HEK293 (cell line): ENCODE measurements around the gene BICC1.

Experiments used
- CTCF ChIA-PET: fragments of 350-600 bp; formaldehyde crosslinking; extraction: SDS; loops from one replicate; lab custom pipeline; 2021; ENCODE audit warnings: antibody characterized with exemption; lab: Yijun Ruan, JAX
- POLR2A ChIA-PET: fragments of 300-600 bp; formaldehyde crosslinking; extraction: SDS; loops from one replicate; lab custom pipeline; 2020; ENCODE audit warnings: antibody characterized with exemption, inconsistent platforms; lab: Yijun Ruan, JAX
- H3K27ac ChIP-seq: fragments of 200-500 bp; sonication (Bioruptor generic); 2 replicates; pipeline ENCODE4 v1.5.1; 2014; ENCODE audit warnings: low read depth, low read length, control low read depth, inconsistent platforms; ENCODE audit errors: extremely low read depth
- H3K36me3 ChIP-seq, 2 experiments: fragments of 200-500 bp in 1 of 2; sonication (Bioruptor generic) in 1 of 2; 1 replicate in 1 of 2; 2 replicates in 1 of 2; pipeline ENCODE4 v1.5.1; 2014 to 2017; ENCODE audit warnings: inconsistent platforms in 2 of 2, low read length in 2 of 2; ENCODE audit not compliant: control insufficient read depth in 2 of 2, insufficient read depth in 1 of 2
- H3K4me1 ChIP-seq: fragments of 200-500 bp; sonication (Bioruptor generic); 2 replicates; pipeline ENCODE4 v1.5.1; 2014; ENCODE audit warnings: mild to moderate bottlenecking, low read length, inconsistent platforms; ENCODE audit not compliant: control insufficient read depth, insufficient read depth
- H3K4me3 ChIP-seq: 2 replicates; pipeline ENCODE4 v1.5.1; 2011; ENCODE audit warnings: low read depth, mild to moderate bottlenecking, control low read depth, low read length, moderate library complexity
- H3K9me3 ChIP-seq: fragments of 200-500 bp; sonication (Bioruptor generic); 2 replicates; pipeline ENCODE4 v1.5.1; 2014; ENCODE audit warnings: low read depth, low read length, inconsistent platforms; ENCODE audit not compliant: control insufficient read depth, insufficient read depth
- BCL11A ChIP-seq: fragments of 450-650 bp; formaldehyde crosslinking; IDR thresholded peaks from 2 replicates; pipeline ENCODE4 v1.5.1; 2016; ENCODE audit warnings: low read depth, missing biosample characterization, missing genetic modification characterization
- PRDM2 ChIP-seq: fragments of 450-650 bp; formaldehyde crosslinking; IDR thresholded peaks from 2 replicates; pipeline ENCODE4 v1.5.1; 2016; ENCODE audit warnings: missing biosample characterization, missing genetic modification characterization, borderline replicate concordance
- REST ChIP-seq: fragments of 450-650 bp; formaldehyde crosslinking; IDR thresholded peaks from 2 replicates; pipeline ENCODE4 v1.5.1; 2016; ENCODE audit warnings: missing biosample characterization, missing genetic modification characterization
- SALL2 ChIP-seq: fragments of 450-650 bp; formaldehyde crosslinking; IDR thresholded peaks from 2 replicates; pipeline ENCODE4 v1.5.0; 2017; ENCODE audit warnings: missing biosample characterization, mild to moderate bottlenecking, missing genetic modification characterization, borderline replicate concordance
- SCRT1 ChIP-seq: fragments of 450-650 bp; formaldehyde crosslinking; IDR thresholded peaks from 2 replicates; pipeline ENCODE4 v1.5.1; 2016; ENCODE audit warnings: missing biosample characterization, missing genetic modification characterization, borderline replicate concordance
- SETDB1 ChIP-seq: IDR thresholded peaks from one replicate; pipeline ENCODE4 v1.6.1; 2017; ENCODE audit warnings: mild to moderate bottlenecking, low read length, moderate library complexity, mixed read lengths; ENCODE audit not compliant: insufficient read length
- SP7 ChIP-seq: fragments of 450-650 bp; formaldehyde crosslinking; IDR thresholded peaks from 2 replicates; pipeline ENCODE4 v1.5.1; 2016; ENCODE audit warnings: missing biosample characterization, missing genetic modification characterization
- ZFP37 ChIP-seq: fragments of 450-650 bp; formaldehyde crosslinking; IDR thresholded peaks from 2 replicates; pipeline ENCODE4 v1.5.1; 2016; ENCODE audit warnings: missing biosample characterization, missing genetic modification characterization
- ZNF175 ChIP-seq: fragments of 450-650 bp; formaldehyde crosslinking; IDR thresholded peaks from 2 replicates; pipeline ENCODE4 v1.5.1; 2016; ENCODE audit warnings: missing biosample characterization, missing genetic modification characterization
- ZNF26 ChIP-seq: fragments of 450-650 bp; formaldehyde crosslinking; IDR thresholded peaks from 2 replicates; pipeline ENCODE4 v1.5.1; 2016; ENCODE audit warnings: missing biosample characterization, missing genetic modification characterization
- ZNF274 ChIP-seq, 2 experiments: fragments of 200-500 bp in 1 of 2; fragments of 450-650 bp in 1 of 2; sonication (Bioruptor generic) in 1 of 2; formaldehyde crosslinking in 1 of 2; IDR thresholded peaks; 2 replicates each; pipeline versions ENCODE4 v1.5.1 to v1.6.1; 2014 to 2016; ENCODE audit warnings: borderline replicate concordance in 1 of 2, inconsistent platforms in 1 of 2, low read length in 1 of 2, missing biosample characterization in 1 of 2, missing genetic modification characterization in 1 of 2
- ZNF48 ChIP-seq: fragments of 450-650 bp; formaldehyde crosslinking; IDR thresholded peaks from 2 replicates; pipeline ENCODE4 v1.5.1; 2016; ENCODE audit warnings: missing biosample characterization, missing genetic modification characterization
- ZNF558 ChIP-seq: fragments of 450-650 bp; formaldehyde crosslinking; IDR thresholded peaks from 2 replicates; pipeline ENCODE4 v1.5.1; 2016; ENCODE audit warnings: missing biosample characterization, missing genetic modification characterization
- ZNF654 ChIP-seq: fragments of 450-650 bp; formaldehyde crosslinking; IDR thresholded peaks from 2 replicates; pipeline ENCODE4 v1.5.1; 2016; ENCODE audit warnings: low read depth, missing biosample characterization, missing genetic modification characterization
- ZNF785 ChIP-seq: fragments of 450-650 bp; formaldehyde crosslinking; IDR thresholded peaks from 2 replicates; pipeline ENCODE4 v1.5.1; 2016; ENCODE audit warnings: missing biosample characterization, missing genetic modification characterization
- ZXDB ChIP-seq: fragments of 450-650 bp; formaldehyde crosslinking; IDR thresholded peaks from 2 replicates; pipeline ENCODE4 v1.5.1; 2016; ENCODE audit warnings: missing biosample characterization, missing genetic modification characterization

BICC1 gene

GRCh38 chr10:58529077-58529728 lies 16.5 kb downstream of the BICC1 start:
- Histone ChIP-seq H3K4me3 (no peak overlapping the region), H3K36me3 (no peaks in the 10 kb centered on the region), H3K27ac (no peak overlapping the region), H3K4me1 (no peaks in the 10 kb centered on the region), H3K9me3 (no peaks in the 10 kb centered on the region; the same call in 1 of the 2 replicates)
- POLR2A ChIA-PET, result no interaction called here
- TF ChIP-seq ZFP37 (no peak), ZNF558 (tag by site-specific recombination) (no peak), ZNF175 (tag by site-specific recombination) (no peak), ZXDB (no peak), ZNF274 (IDR thresholded peaks at IDR 0.05; ENCODE audit: low read length) (no peak), ZNF274 (tag by site-specific recombination; IDR thresholded peaks at IDR 0.05; ENCODE audit: borderline replicate concordance) (no peak), ZNF48 (no peak), REST (no peak)
- CTCF ChIA-PET, result interaction anchor here (0.6 to 6.3 kb wide), 9 partner anchors 11 to 654 kb away, joined by 3 to 51 read pairs (median 3); no protein-coding TSS in a partner anchor

GRCh38 chr10:58531084-58531695 lies 18.5 kb downstream of the BICC1 start:
- Histone ChIP-seq H3K36me3 (no peaks in the 10 kb centered on the region), H3K27ac (no peak overlapping the region), H3K4me1 (no peaks in the 10 kb centered on the region), H3K9me3 (no peaks in the 10 kb centered on the region; the same call in none of the 2 replicates), H3K4me3 (no peak overlapping the region)
- ChIA-PET POLR2A (interaction anchor here (1.4 kb wide), 1 partner anchor 17 kb away, joined by 3 read pairs; no protein-coding TSS in a partner anchor), CTCF (interaction anchor here (0.6 to 6.3 kb wide), 28 partner anchors 11 to 1631 kb away, joined by 3 to 51 read pairs (median 4); no protein-coding TSS in a partner anchor)
- TF ChIP-seq ZNF654 (peak; percentile 51), SP7 (tag by site-specific recombination) (no peak)

- TF ChIP-seq ZNF785, result no peak
- TF ChIP-seq SETDB1, result peak; percentile 91
- ChIA-PET POLR2A (no interaction called here), CTCF (no interaction called here)
- H3K9me3 ChIP-seq, result no peaks in the 10 kb centered on the region; the same call in none of the 2 replicates
- no peaks in the 10 kb centered on the region for H3K4me1 ChIP-seq
- H3K4me3 ChIP-seq, result no peak overlapping the region
- no peaks in the 10 kb centered on the region for H3K36me3 ChIP-seq
- H3K27ac ChIP-seq, result no peak overlapping the region
These were observed 22.6 kb downstream of the BICC1 start for GRCh38 chr10:58535311-58535710.

GRCh38 chr10:58543141-58543540 lies 30.5 kb downstream of the BICC1 start:
- H3K4me3 ChIP-seq, result no peak overlapping the region
- ChIA-PET CTCF (interaction anchor here (0.6 kb wide), 1 partner anchor 14 kb away, joined by 3 read pairs; no protein-coding TSS in a partner anchor), POLR2A (no interaction called here)
- no peaks in the 10 kb centered on the region for H3K9me3 ChIP-seq
- H3K27ac ChIP-seq, result no peak overlapping the region
- H3K4me1 ChIP-seq, result no peaks in the 10 kb centered on the region
- no peaks in the 10 kb centered on the region for H3K36me3 ChIP-seq
- TF ChIP-seq SCRT1 (tag by site-specific recombination), result no peak
- no peak for TF ChIP-seq ZNF26 (tag by site-specific recombination)
- TF ChIP-seq SALL2, result no peak
- TF ChIP-seq PRDM2, result no peak
- TF ChIP-seq BCL11A, result no peak
